GM12801 (cell line): Measurements from ENCODE around the gene GRIA4.

Experiments used
- CTCF ChIP-seq: IDR thresholded peaks from one replicate; pipeline ENCODE4 v1.5.1; 2011; ENCODE audit warnings: control low read depth; ENCODE audit not compliant: insufficient read length; ENCODE audit errors: extremely low read depth

The GRIA4 gene

GRCh38 chr11:105738986-105739795, 129.3 kb downstream of the GRIA4 start:
- no peak for TF ChIP-seq CTCF

GRCh38 chr11:105740164-105740903, 130.5 kb downstream of the GRIA4 start:
- no peak for TF ChIP-seq CTCF

- TF ChIP-seq CTCF: no peak
Measured at GRCh38 chr11:105741488-105742020, 131.7 kb downstream of the GRIA4 start.

- TF ChIP-seq CTCF: no peak
Measured at GRCh38 chr11:105754260-105754659, 144.4 kb downstream of the GRIA4 start.

- TF ChIP-seq CTCF: no peak
Measured at GRCh38 chr11:105754716-105755115, 144.8 kb downstream of the GRIA4 start.

GRCh38 chr11:105757107-105757506, 147.2 kb downstream of the GRIA4 start:
- TF ChIP-seq CTCF: no peak

- no peak for TF ChIP-seq CTCF
Measured at GRCh38 chr11:105763594-105763993, 153.7 kb downstream of the GRIA4 start.
